ENCODE measurements around the gene HINT1.

Gene HINT1

DNA sequence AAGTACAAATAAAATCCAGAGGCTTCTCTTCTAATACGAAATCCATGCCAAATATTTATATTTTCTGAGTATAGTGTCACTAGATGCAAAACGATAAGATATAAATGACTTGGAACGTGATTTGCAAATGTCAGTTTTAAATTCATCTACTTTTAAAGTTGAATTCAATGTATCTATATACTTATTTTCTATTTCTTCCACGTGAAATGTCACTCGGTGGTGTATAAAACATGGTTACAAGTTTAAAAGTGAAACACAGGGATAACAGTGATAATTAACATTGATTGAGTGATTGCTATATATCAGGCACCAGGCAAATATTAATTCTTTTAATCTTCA, 54.8 kb downstream of the HINT1 start:
- DNase-seq: no peak

- DNase-seq: peak in 22 of 58 donors; percentile 1 to 56 (median 8)
These were observed 55.4 kb downstream of the HINT1 start for GRCh38 chr5:131109540-131110255.

Data from anterior cingulate cortex (tissue), 58 donors.